PC-9 (cell line): ENCODE measurements around the gene TGFBR2. TPM values are rescaled to one million over a fixed set of nuclear protein-coding genes. Genes with fewer than 3 reads are reported as not detected.

ENCODE experiments used
- BruUV-seq: library from RNA; stranded (reverse); fragments of 400-500 nt; replicated peaks from 2 replicates; lab custom pipeline; 2021; lab: Mats Ljungman, UMichigan
- CTCF ChIA-PET: fragments of 300-600 bp; sonication (Branson Sonifier 250); formaldehyde crosslinking; loops from one replicate; lab custom pipeline; 2022; ENCODE audit warnings: antibody characterized with exemption; lab: Charles Lee
- POLR2A ChIA-PET: fragments of 300-600 bp; sonication (Branson Sonifier 250); formaldehyde crosslinking; loops from one replicate; lab custom pipeline; 2022; ENCODE audit warnings: antibody characterized with exemption; ENCODE audit not compliant: unreplicated experiment; lab: Charles Lee
- DNase-seq, 2 experiments: peaks; one replicate each; pipeline versions ENCODE4 v3.0.0 to v3.0.0-alpha.2; 2015 to 2022; ENCODE audit warnings: mixed read lengths in 1 of 2
- H2AFZ ChIP-seq: fragments of 200-600 bp; sonication (generic); 2 replicates; pipeline ENCODE4 v1.8.1; 2017; ENCODE audit warnings: antibody characterized with exemption
- H3F3A ChIP-seq: fragments of 200-600 bp; sonication (generic); 2 replicates; pipeline ENCODE4 v1.8.1; 2017; ENCODE audit warnings: antibody characterized with exemption, mild to moderate bottlenecking, low read depth; ENCODE audit not compliant: insufficient read depth
- H3K27ac ChIP-seq: fragments of 200-600 bp; sonication (generic); 2 replicates; pipeline ENCODE4 v1.6.1; 2016; ENCODE audit warnings: mixed run types
- H3K27me3 ChIP-seq: fragments of 200-600 bp; sonication (generic); 2 replicates; pipeline ENCODE4 v1.6.1; 2016; ENCODE audit warnings: low read depth, mixed run types; ENCODE audit not compliant: insufficient read depth
- H3K36me3 ChIP-seq: fragments of 200-600 bp; sonication (generic); 2 replicates; pipeline ENCODE4 v1.6.1; 2016; ENCODE audit warnings: low read depth, mixed run types
- H3K4me1 ChIP-seq: fragments of 200-600 bp; sonication (generic); replicated peaks from 2 replicates; pipeline ENCODE4 v1.6.1; 2016; ENCODE audit warnings: mixed run types; ENCODE audit not compliant: insufficient read depth
- H3K4me2 ChIP-seq: fragments of 200-600 bp; sonication (generic); 2 replicates; pipeline ENCODE4 v1.6.1; 2017; ENCODE audit warnings: mixed run types
- H3K4me3 ChIP-seq: fragments of 200-600 bp; sonication (generic); 2 replicates; pipeline ENCODE4 v1.6.1; 2016; ENCODE audit warnings: mixed run types
- H3K79me2 ChIP-seq: fragments of 200-600 bp; sonication (generic); 2 replicates; pipeline ENCODE4 v1.6.1; 2017; ENCODE audit warnings: low read depth, mixed run types
- H3K9me2 ChIP-seq: fragments of 200-600 bp; sonication (generic); 2 replicates; pipeline ENCODE4 v1.8.1; 2017; ENCODE audit warnings: mild to moderate bottlenecking; ENCODE audit not compliant: insufficient read depth
- H3K9me3 ChIP-seq: fragments of 200-600 bp; sonication (generic); 2 replicates; pipeline ENCODE4 v1.8.1; 2016; ENCODE audit warnings: low read depth; ENCODE audit not compliant: insufficient read depth
- H4K20me1 ChIP-seq: fragments of 200-600 bp; sonication (generic); 2 replicates; pipeline ENCODE4 v1.8.1; 2017; ENCODE audit not compliant: insufficient read depth
- CTCF ChIP-seq: fragments of 200-600 bp; sonication (generic); conservative IDR thresholded peaks from 2 replicates; pipeline ENCODE4 v1.6.1; 2017; ENCODE audit warnings: mixed run types, antibody characterized with exemption, mild to moderate bottlenecking, moderate library complexity
- EZH2 ChIP-seq: fragments of 200-600 bp; sonication (generic); IDR thresholded peaks from 2 replicates; pipeline ENCODE4 v1.8.0; 2017; ENCODE audit warnings: antibody characterized with exemption, low read depth
- intact Hi-C: fragments of 100-400 bp; cut with micrococcal nuclease; formaldehyde crosslinking; loops from one replicate; pipeline ENCODE4 v1.10.0; 2022; ENCODE audit not compliant: unreplicated experiment
- total RNA-seq: library from RNA; stranded (reverse); gene quantifications from 2 replicates; pipeline ENCODE4 v1.2.3, GENCODE V29; 2021

Gene TGFBR2
- total RNA-seq, 1 experiment from 2014 or later, result 33.6 TPM

GRCh38 chr3:30723211-30723610, 116.8 kb downstream of the TGFBR2 start:
- H3K27me3 ChIP-seq, result no peaks in the 10 kb centered on the region
- no peak overlapping the region for H3K4me2 ChIP-seq
- no peaks in the 10 kb centered on the region for H4K20me1 ChIP-seq
- no peak overlapping the region for H3K27ac ChIP-seq
- POLR2A ChIA-PET, result no interaction called here
- H3F3A ChIP-seq, result peaks cover 13% of the 10 kb centered on the region
- intact Hi-C loops, result no loop called here
- no peak for TF ChIP-seq EZH2
- no peak for TF ChIP-seq CTCF
- H3K36me3 ChIP-seq, result no peaks in the 10 kb centered on the region
- H3K79me2 ChIP-seq, result no peaks in the 10 kb centered on the region
- H3K9me3 ChIP-seq, result no peaks in the 10 kb centered on the region
- BruUV-seq, result no TSS peak
- CTCF ChIA-PET, result no interaction called here
- no peaks in the 10 kb centered on the region for H3K9me2 ChIP-seq
- no peak for DNase-seq
- H2AFZ ChIP-seq, result no peak overlapping the region
- no peak overlapping the region for H3K4me3 ChIP-seq
- H3K4me1 ChIP-seq, result peaks cover 15% of the 10 kb centered on the region

- Histone ChIP-seq H2AFZ (no peak overlapping the region), H3K9me2 (no peaks in the 10 kb centered on the region), H3K4me3 (no peak overlapping the region), H3K27me3 (no peaks in the 10 kb centered on the region), H3K9me3 (no peaks in the 10 kb centered on the region), H3F3A (peaks cover 13% of the 10 kb centered on the region), H3K4me2 (no peak overlapping the region), H3K4me1 (peaks cover 15% of the 10 kb centered on the region), H3K79me2 (no peaks in the 10 kb centered on the region), H3K36me3 (no peaks in the 10 kb centered on the region), H4K20me1 (no peaks in the 10 kb centered on the region), H3K27ac (no peak overlapping the region)
- TF ChIP-seq EZH2 (no peak), CTCF (no peak)
- DNase-seq, result no peak
- intact Hi-C loops, result no loop called here
- CTCF ChIA-PET, result no interaction called here
- BruUV-seq, result no TSS peak
- POLR2A ChIA-PET, result interaction anchor here (0.6 kb wide), 1 partner anchor 318 kb away, joined by 3 read pairs; no protein-coding TSS in a partner anchor
Measured at GRCh38 chr3:30724863-30725262, 118.5 kb downstream of the TGFBR2 start.

GRCh38 chr3:30728143-30728542, 121.7 kb downstream of the TGFBR2 start:
- no peak for DNase-seq
- H2AFZ ChIP-seq, result no peak overlapping the region
- BruUV-seq, result no TSS peak
- TF ChIP-seq CTCF (no peak), EZH2 (no peak)
- H4K20me1 ChIP-seq, result no peaks in the 10 kb centered on the region
- no peak overlapping the region for H3K27ac ChIP-seq
- H3K4me1 ChIP-seq, result no peaks in the 10 kb centered on the region
- H3K36me3 ChIP-seq, result no peaks in the 10 kb centered on the region
- H3K79me2 ChIP-seq, result no peaks in the 10 kb centered on the region
- ChIA-PET POLR2A (no interaction called here), CTCF (no interaction called here)
- no peak overlapping the region for H3K4me3 ChIP-seq
- H3F3A ChIP-seq, result no peaks in the 10 kb centered on the region
- intact Hi-C loops, result no loop called here
- H3K9me3 ChIP-seq, result no peaks in the 10 kb centered on the region
- no peaks in the 10 kb centered on the region for H3K9me2 ChIP-seq
- no peaks in the 10 kb centered on the region for H3K27me3 ChIP-seq
- H3K4me2 ChIP-seq, result no peak overlapping the region
